Adrenal gland (tissue), 5 donors: ENCODE results near the gene XKR7.

Source experiments
- POLR2A ChIP-seq, 2 donors: fragments of 450-650 bp; IDR thresholded peaks; one replicate each; pipeline ENCODE4 v1.6.1; 2017; ENCODE audit warnings: antibody characterized with exemption in 2 of 2, mild to moderate bottlenecking in 2 of 2, moderate library complexity in 1 of 2
- TF ChIP-seq, protein P1 (sequence below), 6 experiments: fragments of 450-650 bp in 4 of 6; fragments of 200-600 bp in 2 of 6; sonication (generic) in 1 of 6; IDR thresholded peaks; 1 replicate in 5 of 6; 2 replicates in 1 of 6; pipeline versions ENCODE4 v1.5.1 to v1.8.0; 2016 to 2021; ENCODE audit warnings: antibody characterized with exemption in 6 of 6, mild to moderate bottlenecking in 2 of 6, moderate library complexity in 1 of 6
- donor health status: DM: no; HTN: no; CAD: no.

DNA sequence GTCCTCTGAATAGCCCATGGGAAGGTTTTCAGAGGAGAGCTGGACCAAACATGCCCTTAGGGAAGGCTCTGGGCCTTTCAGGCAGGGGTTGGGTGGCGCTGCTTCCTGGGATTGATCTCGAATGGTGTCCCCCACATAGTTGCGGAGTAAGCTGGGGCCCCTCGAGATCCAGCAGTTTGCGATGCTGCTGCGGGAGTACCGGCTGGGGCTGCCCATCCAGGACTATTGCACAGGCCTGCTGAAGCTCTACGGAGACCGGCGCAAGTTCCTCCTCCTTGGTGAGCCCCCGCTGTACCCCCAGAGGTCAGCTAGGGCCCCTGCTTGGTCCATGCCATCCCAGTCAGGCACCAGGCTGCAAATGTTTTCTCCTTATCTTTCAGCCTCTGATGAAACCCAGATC lies 61.6 kb downstream of the XKR7 start:
- TF ChIP-seq, protein P1, sequence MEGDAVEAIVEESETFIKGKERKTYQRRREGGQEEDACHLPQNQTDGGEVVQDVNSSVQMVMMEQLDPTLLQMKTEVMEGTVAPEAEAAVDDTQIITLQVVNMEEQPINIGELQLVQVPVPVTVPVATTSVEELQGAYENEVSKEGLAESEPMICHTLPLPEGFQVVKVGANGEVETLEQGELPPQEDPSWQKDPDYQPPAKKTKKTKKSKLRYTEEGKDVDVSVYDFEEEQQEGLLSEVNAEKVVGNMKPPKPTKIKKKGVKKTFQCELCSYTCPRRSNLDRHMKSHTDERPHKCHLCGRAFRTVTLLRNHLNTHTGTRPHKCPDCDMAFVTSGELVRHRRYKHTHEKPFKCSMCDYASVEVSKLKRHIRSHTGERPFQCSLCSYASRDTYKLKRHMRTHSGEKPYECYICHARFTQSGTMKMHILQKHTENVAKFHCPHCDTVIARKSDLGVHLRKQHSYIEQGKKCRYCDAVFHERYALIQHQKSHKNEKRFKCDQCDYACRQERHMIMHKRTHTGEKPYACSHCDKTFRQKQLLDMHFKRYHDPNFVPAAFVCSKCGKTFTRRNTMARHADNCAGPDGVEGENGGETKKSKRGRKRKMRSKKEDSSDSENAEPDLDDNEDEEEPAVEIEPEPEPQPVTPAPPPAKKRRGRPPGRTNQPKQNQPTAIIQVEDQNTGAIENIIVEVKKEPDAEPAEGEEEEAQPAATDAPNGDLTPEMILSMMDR (IDR thresholded peaks at IDR 0.05): no peak
- no peak for TF ChIP-seq POLR2A (IDR thresholded peaks at IDR 0.05)
